ENCODE data around the gene RDH11.

DNA sequence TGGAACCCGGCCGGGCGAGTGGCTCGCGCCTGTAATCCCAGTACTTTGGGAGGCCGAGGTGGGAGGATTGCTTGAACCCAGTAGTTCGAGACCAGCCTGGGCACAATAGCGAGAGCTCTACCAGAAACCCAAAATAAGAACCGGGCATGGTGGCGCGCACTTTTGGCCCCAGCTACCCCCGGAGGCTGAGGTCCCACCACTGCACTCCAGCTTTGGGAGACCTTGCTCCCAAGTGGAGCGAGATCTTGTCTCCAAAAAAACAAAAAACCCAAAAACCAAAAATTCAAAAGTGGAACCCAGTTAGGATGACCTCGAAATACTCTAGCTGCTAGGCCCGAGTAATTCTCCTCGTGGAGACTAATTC is 20.4 kb downstream of the RDH11 start:
- TF ChIP-seq GATA3 (IDR thresholded peaks at IDR 0.05; ENCODE audit: low read depth, low read length), result no peak
- no peak for TF ChIP-seq GATA2 (IDR thresholded peaks at IDR 0.05; ENCODE audit: low read depth, low read length)

Measured in SH-SY5Y (cell line).